H9 (cell line): ENCODE data around the gene MYO1C. TPM values are rescaled to one million over a fixed set of nuclear protein-coding genes. Genes with fewer than 3 reads are reported as not detected.
A peak's percentile ranks its signal among the peaks of the same experiment; 100 is the strongest.

Experiments
- DNase-seq: peaks from one replicate; pipeline ENCODE4 v3.0.0-alpha.2; 2017
- H2AFZ ChIP-seq: one replicate; pipeline ENCODE4 v1.6.1; 2013; ENCODE audit warnings: mild to moderate bottlenecking, low read length, control low read depth, moderate library complexity
- H2AK5ac ChIP-seq: 2 replicates; pipeline ENCODE4 v1.6.1; 2013; ENCODE audit warnings: low read length, control low read depth, mixed read lengths; ENCODE audit not compliant: insufficient read length
- H2BK120ac ChIP-seq: one replicate; pipeline ENCODE4 v1.6.1; 2013; ENCODE audit warnings: low read depth, mild to moderate bottlenecking, low read length, control low read depth, inconsistent platforms; ENCODE audit not compliant: poor library complexity, severe bottlenecking
- H2BK12ac ChIP-seq: 2 replicates; pipeline ENCODE4 v1.6.1; 2013; ENCODE audit warnings: low read length, control low read depth, mixed read lengths, low read depth; ENCODE audit not compliant: insufficient read length
- H2BK15ac ChIP-seq: 2 replicates; pipeline ENCODE4 v1.6.1; 2013; ENCODE audit warnings: low read depth, low read length, control low read depth
- H2BK20ac ChIP-seq: one replicate; pipeline ENCODE4 v1.6.1; 2013; ENCODE audit warnings: low read depth, mild to moderate bottlenecking, low read length, control low read depth, inconsistent platforms; ENCODE audit not compliant: poor library complexity, severe bottlenecking
- H2BK5ac ChIP-seq: 2 replicates; pipeline ENCODE4 v1.6.1; 2013; ENCODE audit warnings: low read length, control low read depth, mixed read lengths; ENCODE audit not compliant: insufficient read length
- H3K14ac ChIP-seq: 2 replicates; pipeline ENCODE4 v1.6.1; 2013; ENCODE audit warnings: low read length, control low read depth; ENCODE audit not compliant: insufficient read depth
- H3K18ac ChIP-seq: 2 replicates; pipeline ENCODE4 v1.6.1; 2013; ENCODE audit warnings: low read depth, mild to moderate bottlenecking, mixed read lengths, low read length, control low read depth; ENCODE audit not compliant: insufficient read length
- H3K23ac ChIP-seq: 2 replicates; pipeline ENCODE4 v1.6.1; 2013; ENCODE audit warnings: low read length, control low read depth, mixed read lengths, low read depth; ENCODE audit not compliant: insufficient read length
- H3K23me2 ChIP-seq: 2 replicates; pipeline ENCODE4 v1.6.1; 2013; ENCODE audit warnings: low read depth, mild to moderate bottlenecking, mixed read lengths, low read length, control low read depth; ENCODE audit not compliant: insufficient read length, poor library complexity, severe bottlenecking
- H3K27ac ChIP-seq: 2 replicates; pipeline ENCODE4 v1.5.1; 2013; ENCODE audit warnings: low read length, control low read depth, mixed read lengths, low read depth; ENCODE audit not compliant: insufficient read length
- H3K27me3 ChIP-seq: 2 replicates; pipeline ENCODE4 v1.6.1; 2013; ENCODE audit warnings: low read length, control low read depth, inconsistent platforms; ENCODE audit not compliant: insufficient read depth
- H3K4ac ChIP-seq: 2 replicates; pipeline ENCODE4 v1.6.1; 2013; ENCODE audit warnings: low read depth, mild to moderate bottlenecking, control low read depth, inconsistent platforms, low read length, moderate library complexity
- H3K4me1 ChIP-seq: 2 replicates; pipeline ENCODE4 v1.6.1; 2013; ENCODE audit warnings: low read length, control low read depth, inconsistent platforms; ENCODE audit not compliant: insufficient read depth
- H3K4me2 ChIP-seq: 2 replicates; pipeline ENCODE4 v1.6.1; 2013; ENCODE audit warnings: low read length, control low read depth, mixed read lengths; ENCODE audit not compliant: insufficient read length, insufficient read depth
- H3K56ac ChIP-seq: 2 replicates; pipeline ENCODE4 v1.6.1; 2013; ENCODE audit warnings: low read depth, mild to moderate bottlenecking, mixed read lengths, low read length, control low read depth; ENCODE audit not compliant: insufficient read length
- H3K79me1 ChIP-seq: 2 replicates; pipeline ENCODE4 v1.6.1; 2013; ENCODE audit warnings: low read depth, mild to moderate bottlenecking, moderate library complexity, low read length, control low read depth, inconsistent platforms; ENCODE audit not compliant: insufficient read depth, poor library complexity, severe bottlenecking
- H3K79me2 ChIP-seq: 2 replicates; pipeline ENCODE4 v1.6.1; 2013; ENCODE audit warnings: low read length, control low read depth, inconsistent platforms; ENCODE audit not compliant: insufficient read depth
- H3K9ac ChIP-seq: 2 replicates; pipeline ENCODE4 v1.6.1; 2013; ENCODE audit warnings: low read length, control low read depth, mixed read lengths; ENCODE audit not compliant: insufficient read length; ENCODE audit errors: extremely low read depth
- H3K9me3 ChIP-seq: one replicate; pipeline ENCODE4 v1.6.1; 2013; ENCODE audit warnings: low read depth, low read length, inconsistent platforms; ENCODE audit not compliant: control insufficient read depth
- H3T11ph ChIP-seq: one replicate; pipeline ENCODE4 v1.6.1; 2013; ENCODE audit warnings: mild to moderate bottlenecking, low read length, control low read depth, inconsistent platforms
- H4K20me1 ChIP-seq: one replicate; pipeline ENCODE4 v1.6.1; 2013; ENCODE audit not compliant: control insufficient read depth, insufficient read length, insufficient read depth
- H4K5ac ChIP-seq: 2 replicates; pipeline ENCODE4 v1.6.1; 2013; ENCODE audit warnings: low read depth, mild to moderate bottlenecking, mixed read lengths, low read length, control low read depth; ENCODE audit not compliant: insufficient read length
- H4K8ac ChIP-seq: replicated peaks from 2 replicates; pipeline ENCODE4 v1.6.1; 2013; ENCODE audit warnings: low read length, control low read depth, mixed read lengths, low read depth; ENCODE audit not compliant: insufficient read length
- H4K91ac ChIP-seq: 2 replicates; pipeline ENCODE4 v1.6.1; 2013; ENCODE audit warnings: low read depth, mild to moderate bottlenecking, moderate library complexity, mixed read lengths, low read length, control low read depth; ENCODE audit not compliant: insufficient read length
- H3K27ac Mint-ChIP-seq, 3 experiments: 2 replicates in 2 of 3; 3 replicates in 1 of 3; pipeline ENCODE4 v1.8.0; 2020 to 2021; ENCODE audit warnings: mixed read lengths in 3 of 3, mild to moderate bottlenecking in 1 of 3, moderate library complexity in 1 of 3
- H3K27me3 Mint-ChIP-seq: 2 replicates; pipeline ENCODE4 v1.8.0; 2021; ENCODE audit warnings: low read depth, mild to moderate bottlenecking, moderate library complexity, mixed read lengths
- H3K36me3 Mint-ChIP-seq, 3 experiments: 2 replicates in 2 of 3; 3 replicates in 1 of 3; pipeline ENCODE4 v1.8.0; 2020 to 2021; ENCODE audit warnings: low read depth in 3 of 3, mixed read lengths in 3 of 3; ENCODE audit not compliant: insufficient read depth in 1 of 3
- H3K4me1 Mint-ChIP-seq, 2 experiments: 2 replicates each; pipeline ENCODE4 v1.8.0; 2020; ENCODE audit warnings: mixed read lengths in 2 of 2
- H3K4me3 Mint-ChIP-seq, 2 experiments: 2 replicates in 1 of 2; 3 replicates in 1 of 2; pipeline ENCODE4 v1.8.0; 2020 to 2021; ENCODE audit warnings: mild to moderate bottlenecking in 2 of 2, mixed read lengths in 2 of 2, moderate library complexity in 1 of 2
- H3K9me3 Mint-ChIP-seq, 2 experiments: 2 replicates in 1 of 2; 3 replicates in 1 of 2; pipeline ENCODE4 v1.8.0; 2020; ENCODE audit warnings: mild to moderate bottlenecking in 2 of 2, mixed read lengths in 2 of 2, moderate library complexity in 1 of 2
- CTCF ChIP-seq: fragments of 200-600 bp; sonication (generic); conservative IDR thresholded peaks from 3 replicates; pipeline ENCODE4 v1.8.0; 2021; ENCODE audit warnings: antibody characterized with exemption, mild to moderate bottlenecking
- WGBS: extraction: QIAGEN DNeasy Blood & Tissue Kit; methylation state at CpG from one replicate; pipeline ENCODE4 v1.1.7; 2013; ENCODE audit warnings: missing lambda C conversion rate, low lambda C conversion rate, mixed read lengths; ENCODE audit not compliant: insufficient read length; ENCODE audit errors: extremely low coverage; 5-methylcytosine and 5-hydroxymethylcytosine counted together
- total RNA-seq: library from RNA; stranded (reverse); gene quantifications from 2 replicates; pipeline ENCODE4 v1.2.1, GENCODE V29; 2021

MYO1C gene
- total RNA-seq, 1 experiment from 2014 or later, result 86.5 TPM

- no peak overlapping the region for H3K14ac ChIP-seq
- no CpG with 5 or more reads among the region's 10 CpGs for WGBS
- peak; percentile 75 for TF ChIP-seq CTCF
Observed at GRCh38 chr17:1532836-1533602, 40.5 kb upstream of the MYO1C start.

More at GRCh38 chr17:1532836-1533602, 40.5 kb upstream of the MYO1C start:
- Histone ChIP-seq H3K27me3 (no peaks in the 10 kb centered on the region), H3K23me2 (no peaks in the 10 kb centered on the region), H4K8ac (no peak overlapping the region), H3K23ac (no peak overlapping the region), H2BK20ac (no peak overlapping the region), H3K79me2 (no peaks in the 10 kb centered on the region), H2BK15ac (no peak overlapping the region), H4K91ac (no peak overlapping the region), H2BK5ac (no peak overlapping the region), H2BK120ac (no peak overlapping the region), H3K4me1 (no peaks in the 10 kb centered on the region), H4K5ac (no peak overlapping the region), H3T11ph (no peak overlapping the region), H3K4me2 (no peak overlapping the region), H3K56ac (no peak overlapping the region), H4K20me1 (no peaks in the 10 kb centered on the region), H2BK12ac (no peak overlapping the region), H3K9ac (no peak overlapping the region), H3K9me3 (no peaks in the 10 kb centered on the region), H3K18ac (no peak overlapping the region), H3K79me1 (no peaks in the 10 kb centered on the region), H2AFZ (no peak overlapping the region), H3K4ac (no peak overlapping the region), H2AK5ac (no peak overlapping the region), H3K27ac (no peak overlapping the region)
- Mint-ChIP-seq H3K4me3 (no peak overlapping the region), H3K27me3 (no peaks in the 10 kb centered on the region), H3K9me3 (no peaks in the 10 kb centered on the region), H3K27ac (peak overlapping the region in 1 of 3 experiments; percentile 56; a peak in 2 of 7 replicates), H3K36me3 (peaks cover 12 to 70% (median 41%) of the 10 kb centered on the region in 3 experiments; a peak in 6 of 7 replicates), H3K4me1 (no peaks in the 10 kb centered on the region)
- peak; percentile 85 for DNase-seq
